ENCODE measurements around the gene EBNA1BP2. TPM values are rescaled to one million over a fixed set of nuclear protein-coding genes. Genes with fewer than 3 reads are reported as not detected.
"Not testable (repeated sequence)": the region's sequence is repeated elsewhere in the genome, so short reads cannot be mapped to it uniquely, and the experiment has no call there.

The EBNA1BP2 gene
- total RNA-seq, 1 experiment from 2014 or later: 109 TPM

DNA sequence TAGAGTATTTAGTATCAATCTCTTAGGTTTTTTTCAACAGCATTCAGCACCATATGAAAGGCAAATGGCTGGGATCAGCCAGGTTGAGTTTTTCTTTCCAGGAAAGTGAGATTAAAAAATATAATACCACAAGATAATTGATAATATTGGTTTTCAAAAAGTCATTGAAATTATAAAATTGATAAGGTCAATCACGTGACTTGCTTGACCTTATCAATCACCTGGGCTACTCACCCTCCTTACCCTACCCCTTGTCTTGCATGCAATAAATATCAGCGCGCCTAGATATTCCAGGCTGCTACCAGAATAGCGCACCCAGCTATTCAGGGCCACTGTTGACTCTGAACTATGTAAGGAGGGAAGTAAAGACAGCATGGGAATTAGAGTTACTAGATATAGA lies 31.5 kb downstream of the EBNA1BP2 start:
- H3K4me2 ChIP-seq (ENCODE audit: low read length): no peak overlapping the region
- H3K27ac ChIP-seq (ENCODE audit: low read depth, low read length): no peak overlapping the region
- H3K9me3 ChIP-seq (ENCODE audit: control insufficient read depth in 1 of 2, insufficient read depth in 1 of 2, low read depth in 1 of 2, low read length in 2 of 2): no peaks in the 10 kb centered on the region
- ChIA-PET POLR2A (no interaction called here), CTCF (no interaction called here), RAD21 (ENCODE audit: low non-redundant PET in 1 of 2, low total read pairs in 2 of 2, uncharacterized antibody in 2 of 2, unreplicated experiment in 2 of 2) (no interaction called here)
- no TSS peak for BruUV-seq (replicated peaks)
- no peak overlapping the region for H3K9ac ChIP-seq (ENCODE audit: low read length)
- no peaks in the 10 kb centered on the region for H3K79me2 ChIP-seq (ENCODE audit: insufficient read depth, low read length)
- peaks cover 2 to 25% of the 10 kb centered on the region in 2 experiments; a peak in 3 of 4 replicates for H3K4me1 ChIP-seq (ENCODE audit: control insufficient read depth in 1 of 2, insufficient read depth in 2 of 2, low read length in 2 of 2)
- no peak overlapping the region for H2AFZ ChIP-seq (ENCODE audit: low read depth, low read length, poor library complexity, severe bottlenecking)
- ATAC-seq (no peak), DNase-seq (ENCODE audit: low read depth, low spot score) (no peak)
- intact Hi-C loops (cut with micrococcal nuclease): no loop called here
- no peaks in the 10 kb centered on the region for H4K20me1 ChIP-seq (ENCODE audit: insufficient read depth)
- no peaks in the 10 kb centered on the region for H3K9me2 ChIP-seq (ENCODE audit: insufficient read depth)
- H3K27me3 ChIP-seq (ENCODE audit: insufficient read depth, low read length): no peaks in the 10 kb centered on the region
- TF ChIP-seq, protein P1, sequence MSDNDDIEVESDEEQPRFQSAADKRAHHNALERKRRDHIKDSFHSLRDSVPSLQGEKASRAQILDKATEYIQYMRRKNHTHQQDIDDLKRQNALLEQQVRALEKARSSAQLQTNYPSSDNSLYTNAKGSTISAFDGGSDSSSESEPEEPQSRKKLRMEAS (IDR thresholded peaks at IDR 0.05): no peak
- H3K36me3 ChIP-seq (ENCODE audit: control insufficient read depth in 1 of 2, insufficient read depth in 2 of 2, low read length in 2 of 2): no peaks in the 10 kb centered on the region
- H3K4me3 ChIP-seq (replicated peaks in 1 of 2; ENCODE audit: low read depth in 1 of 2, low read length in 2 of 2): no peak overlapping the region

DNA sequence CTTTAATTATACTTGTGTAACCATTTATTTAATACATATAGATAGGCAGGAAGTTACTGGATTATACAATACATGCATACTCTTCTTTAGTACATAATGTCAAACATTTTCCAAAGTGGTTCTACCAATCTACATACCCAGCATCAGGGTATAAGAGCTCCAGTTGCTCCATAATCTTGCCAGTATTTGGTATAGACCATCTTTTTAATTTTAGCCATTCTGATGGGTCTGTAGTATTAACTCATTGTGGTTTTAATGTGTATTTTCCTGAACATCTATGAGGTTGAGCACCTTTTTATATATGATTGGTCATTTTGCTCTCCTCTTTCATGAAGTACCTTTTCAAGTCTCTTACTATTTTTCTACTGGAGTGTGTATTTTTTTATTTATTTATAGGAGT lies 32.1 kb downstream of the EBNA1BP2 start:
- RAD21 ChIA-PET (ENCODE audit: low non-redundant PET in 1 of 2, low total read pairs in 2 of 2, uncharacterized antibody in 2 of 2, unreplicated experiment in 2 of 2): no interaction called here
- Histone ChIP-seq H3K79me2 (ENCODE audit: insufficient read depth, low read length) (no peaks in the 10 kb centered on the region), H4K20me1 (ENCODE audit: insufficient read depth) (no peaks in the 10 kb centered on the region), H2AFZ (ENCODE audit: low read depth, low read length, poor library complexity, severe bottlenecking) (no peak overlapping the region), H3K36me3 (ENCODE audit: control insufficient read depth in 1 of 2, insufficient read depth in 2 of 2, low read length in 2 of 2) (no peaks in the 10 kb centered on the region), H3K9ac (ENCODE audit: low read length) (no peak overlapping the region), H3K27me3 (ENCODE audit: insufficient read depth, low read length) (no peaks in the 10 kb centered on the region), H3K9me2 (ENCODE audit: insufficient read depth) (no peaks in the 10 kb centered on the region), H3K4me1 (ENCODE audit: control insufficient read depth in 1 of 2, insufficient read depth in 2 of 2, low read length in 2 of 2) (peaks cover 2 to 25% of the 10 kb centered on the region in 2 experiments; a peak in 3 of 4 replicates), H3K9me3 (ENCODE audit: control insufficient read depth in 1 of 2, insufficient read depth in 1 of 2, low read depth in 1 of 2, low read length in 2 of 2) (no peaks in the 10 kb centered on the region), H3K4me3 (replicated peaks in 1 of 2; ENCODE audit: low read depth in 1 of 2, low read length in 2 of 2) (no peak overlapping the region), H3K27ac (ENCODE audit: low read depth, low read length) (no peak overlapping the region), H3K4me2 (ENCODE audit: low read length) (no peak overlapping the region)
- BruUV-seq (replicated peaks): no TSS peak
- ATAC-seq (no peak), DNase-seq (ENCODE audit: low read depth, low spot score) (no peak)
- TF ChIP-seq, protein P2, sequence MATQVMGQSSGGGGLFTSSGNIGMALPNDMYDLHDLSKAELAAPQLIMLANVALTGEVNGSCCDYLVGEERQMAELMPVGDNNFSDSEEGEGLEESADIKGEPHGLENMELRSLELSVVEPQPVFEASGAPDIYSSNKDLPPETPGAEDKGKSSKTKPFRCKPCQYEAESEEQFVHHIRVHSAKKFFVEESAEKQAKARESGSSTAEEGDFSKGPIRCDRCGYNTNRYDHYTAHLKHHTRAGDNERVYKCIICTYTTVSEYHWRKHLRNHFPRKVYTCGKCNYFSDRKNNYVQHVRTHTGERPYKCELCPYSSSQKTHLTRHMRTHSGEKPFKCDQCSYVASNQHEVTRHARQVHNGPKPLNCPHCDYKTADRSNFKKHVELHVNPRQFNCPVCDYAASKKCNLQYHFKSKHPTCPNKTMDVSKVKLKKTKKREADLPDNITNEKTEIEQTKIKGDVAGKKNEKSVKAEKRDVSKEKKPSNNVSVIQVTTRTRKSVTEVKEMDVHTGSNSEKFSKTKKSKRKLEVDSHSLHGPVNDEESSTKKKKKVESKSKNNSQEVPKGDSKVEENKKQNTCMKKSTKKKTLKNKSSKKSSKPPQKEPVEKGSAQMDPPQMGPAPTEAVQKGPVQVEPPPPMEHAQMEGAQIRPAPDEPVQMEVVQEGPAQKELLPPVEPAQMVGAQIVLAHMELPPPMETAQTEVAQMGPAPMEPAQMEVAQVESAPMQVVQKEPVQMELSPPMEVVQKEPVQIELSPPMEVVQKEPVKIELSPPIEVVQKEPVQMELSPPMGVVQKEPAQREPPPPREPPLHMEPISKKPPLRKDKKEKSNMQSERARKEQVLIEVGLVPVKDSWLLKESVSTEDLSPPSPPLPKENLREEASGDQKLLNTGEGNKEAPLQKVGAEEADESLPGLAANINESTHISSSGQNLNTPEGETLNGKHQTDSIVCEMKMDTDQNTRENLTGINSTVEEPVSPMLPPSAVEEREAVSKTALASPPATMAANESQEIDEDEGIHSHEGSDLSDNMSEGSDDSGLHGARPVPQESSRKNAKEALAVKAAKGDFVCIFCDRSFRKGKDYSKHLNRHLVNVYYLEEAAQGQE (IDR thresholded peaks at IDR 0.05; ENCODE audit: low read depth): no peak
- no peak for TF ChIP-seq TCF7L2 (IDR thresholded peaks at IDR 0.05; ENCODE audit: borderline replicate concordance, extremely low read depth, insufficient read depth, insufficient read length)
- TF ChIP-seq ZFX (IDR thresholded peaks at IDR 0.05): no peak
- POLR2A ChIA-PET: no interaction called here
- intact Hi-C loops (cut with micrococcal nuclease): no loop called here
- CTCF ChIA-PET: no interaction called here

DNA sequence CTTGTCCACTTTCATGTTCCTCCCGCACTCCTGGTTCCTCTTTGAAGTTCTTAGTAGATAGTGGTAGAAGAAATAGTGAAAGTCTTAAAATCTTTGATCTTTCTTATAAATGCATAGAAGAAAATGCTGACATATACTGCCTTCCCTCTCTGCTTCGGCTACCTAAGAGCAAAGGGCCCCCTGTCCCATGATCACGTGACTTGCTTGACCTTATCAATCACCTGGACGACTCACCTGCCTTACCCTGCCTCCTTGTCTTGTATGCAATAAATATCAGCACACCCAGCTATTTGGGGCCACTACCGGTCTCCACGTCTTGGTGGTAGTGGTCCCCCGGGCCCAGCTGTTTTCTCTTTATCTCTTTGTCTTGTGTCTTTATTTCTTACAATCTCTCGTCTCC lies 32.8 kb downstream of the EBNA1BP2 start:
- POLR2A ChIA-PET; CTCF ChIA-PET; intact Hi-C loops (cut with micrococcal nuclease); H3K4me2 ChIP-seq (ENCODE audit: low read length); H3K9me3 ChIP-seq (ENCODE audit: control insufficient read depth in 1 of 2, insufficient read depth in 1 of 2, low read depth in 1 of 2, low read length in 2 of 2); H3K27ac ChIP-seq (ENCODE audit: low read depth, low read length); ATAC-seq; H3K9me2 ChIP-seq (ENCODE audit: insufficient read depth); H3K36me3 ChIP-seq (ENCODE audit: control insufficient read depth in 1 of 2, insufficient read depth in 2 of 2, low read length in 2 of 2); BruUV-seq (replicated peaks); H3K79me2 ChIP-seq (ENCODE audit: insufficient read depth, low read length); H4K20me1 ChIP-seq (ENCODE audit: insufficient read depth); H3K4me3 ChIP-seq (replicated peaks in 1 of 2; ENCODE audit: low read depth in 1 of 2, low read length in 2 of 2); H2AFZ ChIP-seq (ENCODE audit: low read depth, low read length, poor library complexity, severe bottlenecking); H3K27me3 ChIP-seq (ENCODE audit: insufficient read depth, low read length); H3K9ac ChIP-seq (ENCODE audit: low read length); RAD21 ChIA-PET (ENCODE audit: low non-redundant PET in 1 of 2, low total read pairs in 2 of 2, uncharacterized antibody in 2 of 2, unreplicated experiment in 2 of 2); DNase-seq (ENCODE audit: low read depth, low spot score): not testable (repeated sequence)
- H3K4me1 ChIP-seq (ENCODE audit: control insufficient read depth in 1 of 2, insufficient read depth in 2 of 2, low read length in 2 of 2): peaks cover 2 to 24% of the 10 kb centered on the region in 2 experiments; a peak in 3 of 4 replicates
